Activated naive CD4-positive, alpha-beta T cell treated with anti-CD3 and anti-CD28 coated beads, Interleukin-2, amount 10 ng/mL, durations not matched to agents 5 hours and 36 hours (primary cell): ENCODE data around the gene LRCOL1. TPM values are rescaled to one million over a fixed set of nuclear protein-coding genes. Genes with fewer than 3 reads are reported as not detected.

Source experiments
- microRNA-seq: library from miRNA; unstranded; fragments of <30 nt; microRNA quantifications from one replicate; pipeline ENCODE4 v1.2.0, GENCODE V29; 2022; ENCODE audit warnings: borderline microRNAs expressed, borderline replicate concordance
- total RNA-seq, 2 experiments: library from RNA; stranded (reverse); gene quantifications; one replicate each; pipeline ENCODE4 v1.2.3, GENCODE V29; 2021

Gene LRCOL1
- total RNA-seq = not detected

GRCh38 chr12:132610051-132610759 is at the start of gene LRCOL1:
Gene LRCOL1, minus strand, starts transcription at chr12:132610582. Its CDS starts 4,331 bp downstream, at chr12:132606251.

GRCh38 chr12:132618683-132619043 is 8.3 kb upstream of the LRCOL1 start, which contains the start of gene P2RX2:
Gene P2RX2, plus strand, starts transcription at chr12:132618776. Its CDS starts 41 bp downstream, at chr12:132618817.

Small RNA genes within 50 kb of the gene (microRNA-seq; reads per million reads assigned to microRNA genes)
- 1.5 reads per million for gene MIR6763

Other genes with a start within 250 kb of the LRCOL1 start
- gene FBRSL1, start 120.4 kb downstream of the LRCOL1 start, total RNA-seq = 10 to 100 TPM; 54.2 to 62.4 TPM
- not detected for gene P2RX2, start 8.2 kb upstream of the LRCOL1 start, total RNA-seq
- 100 to 1,000 TPM; 118 to 132 TPM for gene POLE, start 76.8 kb upstream of the LRCOL1 start, total RNA-seq
- 10 to 100 TPM; 32.6 to 33.2 TPM for gene PXMP2, start 77.0 kb upstream of the LRCOL1 start, total RNA-seq
- 10 to 100 TPM; 36.9 to 38.8 TPM for gene PGAM5, start 100.3 kb upstream of the LRCOL1 start, total RNA-seq
- gene ANKLE2, start 151.2 kb upstream of the LRCOL1 start, total RNA-seq = 10 to 100 TPM; 77.1 to 86.1 TPM
- gene GOLGA3, start 218.3 kb upstream of the LRCOL1 start, total RNA-seq = 10 to 100 TPM; 51.1 to 52.2 TPM